Pulmonary artery endothelial cell (primary cell): ENCODE results near the gene POLR2B. TPM values are rescaled to one million over a fixed set of nuclear protein-coding genes. Genes with fewer than 3 reads are reported as not detected.
"Not testable (repeated sequence)": the region's sequence is repeated elsewhere in the genome, so short reads cannot be mapped to it uniquely, and the experiment has no call there.

Source experiments
- DNase-seq: peaks from one replicate; pipeline ENCODE4 v3.0.0-alpha.2; 2011; ENCODE audit warnings: low read depth, low spot score
- total RNA-seq: library from RNA; depleted of rRNA; stranded (reverse); fragments of >200 nt; gene quantifications from 2 replicates; pipeline ENCODE4 v1.2.3, GENCODE V29; 2014

Gene POLR2B
- total RNA-seq: 166 and 177 TPM in 2 replicates

GRCh38 chr4:56978750-56979303 lies at the start of gene POLR2B:
TSS of gene POLR2B (plus strand) at chr4:56978896. CDS start at chr4:56978986, 90 bp downstream.
- DNase-seq: peak; percentile 75

GRCh38 chr4:56930638-56931037 lies 48.1 kb upstream of the POLR2B start:
- DNase-seq: no peak

GRCh38 chr4:56931924-56932323 lies 46.8 kb upstream of the POLR2B start:
- no peak for DNase-seq

GRCh38 chr4:56937262-56937661 lies 41.4 kb upstream of the POLR2B start:
- peak; percentile 57 for DNase-seq

- not testable (repeated sequence) for DNase-seq
Observed at GRCh38 chr4:56939826-56940225, 38.9 kb upstream of the POLR2B start.

- no peak for DNase-seq
Observed at GRCh38 chr4:56940403-56940802, 38.3 kb upstream of the POLR2B start.

- DNase-seq: no peak
Observed at GRCh38 chr4:56940971-56941370, 37.7 kb upstream of the POLR2B start.

- no peak for DNase-seq
Observed at GRCh38 chr4:56941403-56941802, 37.3 kb upstream of the POLR2B start.

GRCh38 chr4:56953680-56954520 lies 24.8 kb upstream of the POLR2B start:
- no peak for DNase-seq

GRCh38 chr4:56958111-56958517 lies 20.6 kb upstream of the POLR2B start:
- DNase-seq: peak; percentile 84

- DNase-seq: no peak
Observed at GRCh38 chr4:56959100-56959499, 19.6 kb upstream of the POLR2B start.

- no peak for DNase-seq
Observed at GRCh38 chr4:56961107-56961500, 17.6 kb upstream of the POLR2B start.

- no peak for DNase-seq
Observed at GRCh38 chr4:56971383-56971782, 7.3 kb upstream of the POLR2B start.

- DNase-seq: no peak
Observed at GRCh38 chr4:56972389-56972788, 6.3 kb upstream of the POLR2B start.

- DNase-seq: no peak
Observed at GRCh38 chr4:56972809-56973208, 5.9 kb upstream of the POLR2B start.

GRCh38 chr4:56973336-56973735 lies 5.4 kb upstream of the POLR2B start:
- DNase-seq: no peak

GRCh38 chr4:56976283-56976836 lies 2.3 kb upstream of the POLR2B start:
- DNase-seq: no peak

- no peak for DNase-seq
Observed at GRCh38 chr4:56976837-56977320, 1.8 kb upstream of the POLR2B start.

- peak; percentile 95 for DNase-seq
Observed at GRCh38 chr4:56977321-56978012, 1.2 kb upstream of the POLR2B start, which contains the start of gene NOA1. TSS of gene NOA1 (minus strand) at chr4:56977606. CDS start at chr4:56977585, 21 bp downstream.

GRCh38 chr4:56979421-56980072 lies 851 bp downstream of the POLR2B start:
- DNase-seq: no peak

- DNase-seq: peak; percentile 80
Observed at GRCh38 chr4:56981795-56982201, 3.1 kb downstream of the POLR2B start.
